HEK293 (cell line): ENCODE results near the gene PRKCZ.

Experiments used
- TCF7L2 ChIP-seq: IDR thresholded peaks from 2 replicates; pipeline ENCODE4 v1.6.1; 2011; ENCODE audit warnings: low read depth, mild to moderate bottlenecking, inconsistent platforms, low read length, moderate library complexity, borderline replicate concordance
- ZNF26 ChIP-seq: fragments of 450-650 bp; formaldehyde crosslinking; IDR thresholded peaks from 2 replicates; pipeline ENCODE4 v1.5.1; 2016; ENCODE audit warnings: missing biosample characterization, missing genetic modification characterization
- TF ChIP-seq, protein P1 (sequence below): fragments of 450-650 bp; formaldehyde crosslinking; IDR thresholded peaks from 2 replicates; pipeline ENCODE4 v1.5.1; 2017; ENCODE audit warnings: missing biosample characterization, missing genetic modification characterization
- TF ChIP-seq, protein P2 (sequence below): fragments of 450-650 bp; formaldehyde crosslinking; IDR thresholded peaks from 2 replicates; pipeline ENCODE4 v1.5.1; 2016; ENCODE audit warnings: missing biosample characterization, missing genetic modification characterization
- TF ChIP-seq, protein P3 (sequence below): fragments of 450-650 bp; formaldehyde crosslinking; conservative IDR thresholded peaks from 2 replicates; pipeline ENCODE4 v1.5.1; 2016; ENCODE audit warnings: low read depth, missing biosample characterization, missing genetic modification characterization

GRCh38 chr1:2019571-2020309, 30.5 kb upstream of the PRKCZ start:
- TF ChIP-seq, protein P1, sequence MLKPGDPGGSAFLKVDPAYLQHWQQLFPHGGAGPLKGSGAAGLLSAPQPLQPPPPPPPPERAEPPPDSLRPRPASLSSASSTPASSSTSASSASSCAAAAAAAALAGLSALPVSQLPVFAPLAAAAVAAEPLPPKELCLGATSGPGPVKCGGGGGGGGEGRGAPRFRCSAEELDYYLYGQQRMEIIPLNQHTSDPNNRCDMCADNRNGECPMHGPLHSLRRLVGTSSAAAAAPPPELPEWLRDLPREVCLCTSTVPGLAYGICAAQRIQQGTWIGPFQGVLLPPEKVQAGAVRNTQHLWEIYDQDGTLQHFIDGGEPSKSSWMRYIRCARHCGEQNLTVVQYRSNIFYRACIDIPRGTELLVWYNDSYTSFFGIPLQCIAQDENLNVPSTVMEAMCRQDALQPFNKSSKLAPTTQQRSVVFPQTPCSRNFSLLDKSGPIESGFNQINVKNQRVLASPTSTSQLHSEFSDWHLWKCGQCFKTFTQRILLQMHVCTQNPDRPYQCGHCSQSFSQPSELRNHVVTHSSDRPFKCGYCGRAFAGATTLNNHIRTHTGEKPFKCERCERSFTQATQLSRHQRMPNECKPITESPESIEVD (tag by site-specific recombination), result no peak
- TF ChIP-seq, protein P2, sequence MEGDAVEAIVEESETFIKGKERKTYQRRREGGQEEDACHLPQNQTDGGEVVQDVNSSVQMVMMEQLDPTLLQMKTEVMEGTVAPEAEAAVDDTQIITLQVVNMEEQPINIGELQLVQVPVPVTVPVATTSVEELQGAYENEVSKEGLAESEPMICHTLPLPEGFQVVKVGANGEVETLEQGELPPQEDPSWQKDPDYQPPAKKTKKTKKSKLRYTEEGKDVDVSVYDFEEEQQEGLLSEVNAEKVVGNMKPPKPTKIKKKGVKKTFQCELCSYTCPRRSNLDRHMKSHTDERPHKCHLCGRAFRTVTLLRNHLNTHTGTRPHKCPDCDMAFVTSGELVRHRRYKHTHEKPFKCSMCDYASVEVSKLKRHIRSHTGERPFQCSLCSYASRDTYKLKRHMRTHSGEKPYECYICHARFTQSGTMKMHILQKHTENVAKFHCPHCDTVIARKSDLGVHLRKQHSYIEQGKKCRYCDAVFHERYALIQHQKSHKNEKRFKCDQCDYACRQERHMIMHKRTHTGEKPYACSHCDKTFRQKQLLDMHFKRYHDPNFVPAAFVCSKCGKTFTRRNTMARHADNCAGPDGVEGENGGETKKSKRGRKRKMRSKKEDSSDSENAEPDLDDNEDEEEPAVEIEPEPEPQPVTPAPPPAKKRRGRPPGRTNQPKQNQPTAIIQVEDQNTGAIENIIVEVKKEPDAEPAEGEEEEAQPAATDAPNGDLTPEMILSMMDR (tag by site-specific recombination), result no peak
- TF ChIP-seq ZNF26 (tag by site-specific recombination) (no peak), TCF7L2 (no peak)
- TF ChIP-seq, protein P3, sequence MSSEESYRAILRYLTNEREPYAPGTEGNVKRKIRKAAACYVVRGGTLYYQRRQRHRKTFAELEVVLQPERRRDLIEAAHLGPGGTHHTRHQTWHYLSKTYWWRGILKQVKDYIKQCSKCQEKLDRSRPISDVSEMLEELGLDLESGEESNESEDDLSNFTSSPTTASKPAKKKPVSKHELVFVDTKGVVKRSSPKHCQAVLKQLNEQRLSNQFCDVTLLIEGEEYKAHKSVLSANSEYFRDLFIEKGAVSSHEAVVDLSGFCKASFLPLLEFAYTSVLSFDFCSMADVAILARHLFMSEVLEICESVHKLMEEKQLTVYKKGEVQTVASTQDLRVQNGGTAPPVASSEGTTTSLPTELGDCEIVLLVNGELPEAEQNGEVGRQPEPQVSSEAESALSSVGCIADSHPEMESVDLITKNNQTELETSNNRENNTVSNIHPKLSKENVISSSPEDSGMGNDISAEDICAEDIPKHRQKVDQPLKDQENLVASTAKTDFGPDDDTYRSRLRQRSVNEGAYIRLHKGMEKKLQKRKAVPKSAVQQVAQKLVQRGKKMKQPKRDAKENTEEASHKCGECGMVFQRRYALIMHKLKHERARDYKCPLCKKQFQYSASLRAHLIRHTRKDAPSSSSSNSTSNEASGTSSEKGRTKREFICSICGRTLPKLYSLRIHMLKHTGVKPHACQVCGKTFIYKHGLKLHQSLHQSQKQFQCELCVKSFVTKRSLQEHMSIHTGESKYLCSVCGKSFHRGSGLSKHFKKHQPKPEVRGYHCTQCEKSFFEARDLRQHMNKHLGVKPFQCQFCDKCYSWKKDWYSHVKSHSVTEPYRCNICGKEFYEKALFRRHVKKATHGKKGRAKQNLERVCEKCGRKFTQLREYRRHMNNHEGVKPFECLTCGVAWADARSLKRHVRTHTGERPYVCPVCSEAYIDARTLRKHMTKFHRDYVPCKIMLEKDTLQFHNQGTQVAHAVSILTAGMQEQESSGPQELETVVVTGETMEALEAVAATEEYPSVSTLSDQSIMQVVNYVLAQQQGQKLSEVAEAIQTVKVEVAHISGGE (tag by site-specific recombination), result no peak
